Stimulated activated CD8-positive, alpha-beta memory T cell treated with anti-CD3 and anti-CD28 coated beads, Interleukin-12 subunit alpha, Interleukin-12 subunit beta, amount 100 ng/mL, for 24 hours (primary cell): ENCODE results near the gene ANAPC16.
"Not testable (repeated sequence)": the region's sequence is repeated elsewhere in the genome, so short reads cannot be mapped to it uniquely, and the experiment has no call there.

Experiments used
- DNase-seq: peaks from one replicate; pipeline ENCODE4 v3.0.0-alpha.2; 2020; ENCODE audit errors: extremely low read depth

ANAPC16 gene

DNA sequence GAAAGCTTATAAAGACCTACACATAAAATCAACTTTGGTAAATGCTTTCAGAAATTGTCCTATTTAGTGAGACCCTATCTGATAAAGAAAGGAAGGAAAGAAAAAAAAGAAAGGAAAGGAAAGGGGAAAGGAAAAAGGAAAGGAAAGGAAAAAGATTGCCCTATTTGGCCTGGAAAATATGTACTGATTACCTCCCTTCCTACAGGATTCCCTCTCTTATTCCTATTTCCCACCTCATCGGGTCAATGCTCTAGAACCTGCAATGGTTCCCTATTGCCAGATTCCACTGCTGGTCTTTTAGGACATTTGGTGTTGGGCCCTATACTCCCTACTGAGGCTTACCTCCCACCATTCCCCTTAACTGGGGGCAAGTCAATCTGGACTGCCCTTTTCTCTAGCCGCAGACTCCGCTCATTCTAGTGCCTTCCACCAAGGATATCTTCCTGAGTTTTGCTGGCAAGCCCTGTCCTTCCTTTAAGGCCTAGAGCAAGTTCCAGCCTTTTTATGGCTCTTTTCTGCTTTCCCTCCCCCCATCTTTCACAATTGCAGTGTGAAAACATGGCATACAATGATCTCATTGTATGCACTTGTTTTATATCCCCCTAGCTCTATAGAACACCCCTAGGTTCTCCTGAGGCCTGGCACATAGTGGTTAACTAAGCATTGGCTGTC, 62.3 kb downstream of the ANAPC16 start:
- no peak for DNase-seq

DNA sequence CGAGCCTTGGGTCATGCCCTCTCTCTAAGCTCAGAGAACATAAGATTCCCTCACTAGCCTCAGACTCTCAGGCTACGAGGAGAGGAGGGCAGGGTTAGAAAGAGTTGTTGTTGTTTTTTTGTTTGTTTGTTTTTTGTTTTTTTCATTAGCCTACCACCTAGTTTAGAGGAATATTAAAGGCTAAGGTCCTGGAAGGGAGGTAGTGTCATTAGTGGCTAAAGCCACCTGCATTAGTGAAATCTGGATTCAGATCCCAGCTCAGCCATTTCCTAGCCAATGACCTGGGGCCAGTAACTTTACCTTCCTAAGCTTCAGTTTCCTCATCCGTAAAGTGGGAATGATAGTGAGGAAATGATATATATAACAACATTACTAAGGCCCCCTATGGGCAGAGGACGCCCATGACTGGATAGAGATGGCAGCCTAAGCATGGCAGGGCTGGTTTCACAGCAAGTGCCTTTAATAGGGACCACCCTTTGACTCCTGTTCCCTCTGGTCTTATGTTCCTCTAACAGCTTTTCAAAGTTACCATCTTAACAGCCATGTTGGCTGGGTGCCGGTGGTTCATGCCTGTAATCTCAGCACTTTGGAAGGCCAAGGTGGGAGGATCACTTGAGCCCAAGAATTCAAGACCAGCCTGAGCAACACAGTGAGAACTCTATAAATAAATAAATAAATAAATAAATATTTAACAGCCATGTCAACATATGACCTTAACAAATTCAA, 63.0 kb downstream of the ANAPC16 start:
- DNase-seq = no peak

DNA sequence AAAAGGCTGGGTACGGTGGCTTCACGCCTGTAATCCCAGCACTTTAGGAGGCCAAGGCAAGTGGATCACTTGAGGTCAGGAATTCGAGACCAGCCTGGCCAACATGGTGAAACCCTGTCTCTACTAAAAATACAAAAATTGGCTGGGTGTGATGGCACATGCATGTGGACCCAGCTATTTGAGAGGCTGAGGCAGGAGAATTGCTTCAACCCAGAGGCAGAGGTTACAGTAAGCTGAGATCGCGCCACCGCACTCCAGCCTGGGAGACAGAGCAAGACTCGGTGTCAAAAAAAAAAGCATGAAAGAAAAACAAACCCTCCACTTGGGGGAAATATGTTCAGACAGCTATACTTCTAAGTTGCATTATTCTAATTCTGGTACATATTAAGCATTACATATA, 63.8 kb downstream of the ANAPC16 start:
- DNase-seq = not testable (repeated sequence)

DNA sequence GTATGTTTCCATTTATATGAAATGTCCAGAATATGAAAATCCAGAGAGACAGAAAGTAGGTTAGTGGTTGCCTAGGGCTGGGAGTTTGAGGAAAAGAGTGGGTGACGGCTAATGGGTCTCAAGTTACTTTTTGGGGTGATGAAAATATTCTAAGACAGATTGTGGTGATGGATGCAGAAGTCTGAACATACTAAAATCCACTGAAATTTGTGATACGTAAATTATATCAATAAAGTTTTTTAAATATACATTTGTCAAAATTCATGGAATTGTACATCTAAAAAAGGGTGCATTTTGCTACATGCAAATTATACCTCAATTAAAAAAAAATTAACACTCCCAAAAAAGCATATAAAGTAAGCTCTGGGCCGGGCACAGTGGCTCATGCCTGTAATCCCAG, 67.3 kb downstream of the ANAPC16 start:
- no peak for DNase-seq
